Measurements from ENCODE around the gene DGKI.

Gene DGKI

GRCh38 chr7:137488038-137488437, 358.7 kb downstream of the DGKI start:
- no peaks in the 10 kb centered on the region for H4K20me1 ChIP-seq (ENCODE audit: insufficient read depth, low read length)
- no peak overlapping the region for H3K9ac ChIP-seq (ENCODE audit: low read length)
- peaks cover 8% of the 10 kb centered on the region; the same call in 1 of the 2 replicates for H3K27me3 ChIP-seq (ENCODE audit: low read depth, low read length)
- no peaks in the 10 kb centered on the region for H3K4me1 ChIP-seq (ENCODE audit: low read length)
- H3K4me2 ChIP-seq (ENCODE audit: low read length), result no peak overlapping the region
- H3K79me2 ChIP-seq (ENCODE audit: low read length), result no peaks in the 10 kb centered on the region
- no peak overlapping the region for H3K27ac ChIP-seq (ENCODE audit: low read length)
- no peaks in the 10 kb centered on the region; the same call in 1 of the 2 replicates for H3K9me3 ChIP-seq (ENCODE audit: insufficient read depth, low read length)
- no peak overlapping the region for H3K4me3 ChIP-seq (ENCODE audit: low read length)
- H3K36me3 ChIP-seq (replicated peaks; ENCODE audit: low read depth, low read length), result no peaks in the 10 kb centered on the region
- H2AFZ ChIP-seq (ENCODE audit: low read depth, low read length), result no peak overlapping the region
- no peak for TF ChIP-seq EZH2phosphoT487 (IDR thresholded peaks at IDR 0.05; ENCODE audit: low read depth)
- TF ChIP-seq CTCF (IDR thresholded peaks at IDR 0.05; ENCODE audit: low read depth, low read length), result no peak

- Histone ChIP-seq H3K27ac (ENCODE audit: low read length) (no peak overlapping the region), H3K27me3 (ENCODE audit: low read depth, low read length) (peaks cover 8% of the 10 kb centered on the region; the same call in 1 of the 2 replicates), H3K4me2 (ENCODE audit: low read length) (no peak overlapping the region), H3K36me3 (replicated peaks; ENCODE audit: low read depth, low read length) (no peaks in the 10 kb centered on the region), H3K9ac (ENCODE audit: low read length) (no peak overlapping the region), H3K4me3 (ENCODE audit: low read length) (no peak overlapping the region), H3K79me2 (ENCODE audit: low read length) (no peaks in the 10 kb centered on the region), H3K4me1 (ENCODE audit: low read length) (no peaks in the 10 kb centered on the region), H3K9me3 (ENCODE audit: insufficient read depth, low read length) (no peaks in the 10 kb centered on the region; the same call in 1 of the 2 replicates), H4K20me1 (ENCODE audit: insufficient read depth, low read length) (no peaks in the 10 kb centered on the region), H2AFZ (ENCODE audit: low read depth, low read length) (no peak overlapping the region)
- TF ChIP-seq EZH2phosphoT487 (IDR thresholded peaks at IDR 0.05; ENCODE audit: low read depth) (no peak), CTCF (IDR thresholded peaks at IDR 0.05; ENCODE audit: low read depth, low read length) (no peak)
Observed at GRCh38 chr7:137485818-137486217, 361.0 kb downstream of the DGKI start.

- H3K9me3 ChIP-seq (ENCODE audit: insufficient read depth, low read length), result no peaks in the 10 kb centered on the region; the same call in 1 of the 2 replicates
- H3K36me3 ChIP-seq (replicated peaks; ENCODE audit: low read depth, low read length), result no peaks in the 10 kb centered on the region
- H3K4me1 ChIP-seq (ENCODE audit: low read length), result no peaks in the 10 kb centered on the region
- H3K27ac ChIP-seq (ENCODE audit: low read length), result no peak overlapping the region
- peaks cover 8% of the 10 kb centered on the region; the same call in 1 of the 2 replicates for H3K27me3 ChIP-seq (ENCODE audit: low read depth, low read length)
- TF ChIP-seq EZH2phosphoT487 (IDR thresholded peaks at IDR 0.05; ENCODE audit: low read depth) (no peak), CTCF (IDR thresholded peaks at IDR 0.05; ENCODE audit: low read depth, low read length) (no peak)
- H3K4me3 ChIP-seq (ENCODE audit: low read length), result no peak overlapping the region
- no peak overlapping the region for H3K4me2 ChIP-seq (ENCODE audit: low read length)
- H3K9ac ChIP-seq (ENCODE audit: low read length), result no peak overlapping the region
- no peaks in the 10 kb centered on the region for H4K20me1 ChIP-seq (ENCODE audit: insufficient read depth, low read length)
- H3K79me2 ChIP-seq (ENCODE audit: low read length), result no peaks in the 10 kb centered on the region
- no peak overlapping the region for H2AFZ ChIP-seq (ENCODE audit: low read depth, low read length)
Observed at GRCh38 chr7:137484326-137484725, 362.4 kb downstream of the DGKI start.

GRCh38 chr7:137482466-137482865, 364.3 kb downstream of the DGKI start:
- H3K9me3 ChIP-seq (ENCODE audit: insufficient read depth, low read length), result no peaks in the 10 kb centered on the region; the same call in 1 of the 2 replicates
- H2AFZ ChIP-seq (ENCODE audit: low read depth, low read length), result no peak overlapping the region
- H3K27me3 ChIP-seq (ENCODE audit: low read depth, low read length), result peaks cover 8% of the 10 kb centered on the region; the same call in 1 of the 2 replicates
- H3K27ac ChIP-seq (ENCODE audit: low read length), result no peak overlapping the region
- no peaks in the 10 kb centered on the region for H3K79me2 ChIP-seq (ENCODE audit: low read length)
- H3K36me3 ChIP-seq (replicated peaks; ENCODE audit: low read depth, low read length), result no peaks in the 10 kb centered on the region
- no peak overlapping the region for H3K4me3 ChIP-seq (ENCODE audit: low read length)
- H3K9ac ChIP-seq (ENCODE audit: low read length), result no peak overlapping the region
- H3K4me2 ChIP-seq (ENCODE audit: low read length), result no peak overlapping the region
- TF ChIP-seq CTCF (IDR thresholded peaks at IDR 0.05; ENCODE audit: low read depth, low read length) (no peak), EZH2phosphoT487 (IDR thresholded peaks at IDR 0.05; ENCODE audit: low read depth) (no peak)
- no peaks in the 10 kb centered on the region for H4K20me1 ChIP-seq (ENCODE audit: insufficient read depth, low read length)
- H3K4me1 ChIP-seq (ENCODE audit: low read length), result no peaks in the 10 kb centered on the region
